ENCODE data around the gene TRAFD1. TPM values are rescaled to one million over a fixed set of nuclear protein-coding genes. Genes with fewer than 3 reads are reported as not detected.

Gene TRAFD1
- total RNA-seq, 4 donors from 2014 or later: 24.7 to 32.9 (median 27.4) TPM

DNA sequence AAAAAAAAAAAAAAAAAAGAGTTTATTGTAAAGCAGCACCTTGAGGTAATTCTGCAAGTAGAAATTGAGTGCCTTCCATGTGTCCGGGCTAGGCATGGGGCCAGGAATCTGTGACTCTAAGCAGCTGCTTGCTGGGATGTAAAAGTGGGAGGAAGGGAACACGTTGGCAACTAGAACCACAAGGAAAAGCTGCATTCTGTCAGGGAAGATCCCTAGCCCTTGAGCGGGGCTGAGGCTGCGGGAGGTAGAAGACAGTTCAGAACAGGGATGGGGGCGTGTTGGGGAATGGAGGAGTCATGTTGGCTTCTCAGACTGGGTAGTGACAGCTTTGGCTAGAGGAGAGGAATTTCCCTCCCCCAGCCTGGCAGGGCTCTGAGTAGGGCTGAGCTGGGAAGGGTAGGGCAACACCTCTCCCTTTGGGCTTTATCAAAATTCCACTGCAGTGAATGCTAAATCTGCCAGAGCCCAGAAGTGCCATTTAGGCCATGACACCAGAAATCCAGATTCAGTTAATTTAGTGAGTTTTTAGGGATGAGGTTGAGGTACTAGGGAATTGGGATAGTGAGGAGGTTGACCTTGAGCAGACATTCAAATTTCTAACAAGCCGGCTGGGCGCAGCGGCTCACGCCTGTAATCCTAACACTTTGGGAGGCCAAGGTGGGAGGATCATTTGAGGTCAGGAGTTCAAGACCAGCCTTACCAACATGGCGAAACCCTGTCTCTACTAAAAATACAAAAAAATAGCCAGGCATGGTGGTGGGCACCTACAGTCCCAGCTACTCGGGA, 3.4 kb upstream of the TRAFD1 start:
- peak; percentile 55 to 72 for DNase-seq (ENCODE audit: low spot score in 2 of 2)
- Histone ChIP-seq H3K4me3 (no peak overlapping the region), H3K9me3 (no peaks in the 10 kb centered on the region), H3K27ac (peak overlapping the region in 3 of 4 donors; percentile 10 to 82 (median 64)), H3K4me1 (peaks cover 0 to 47% (median 12%) of the 10 kb centered on the region in 4 donors), H3K36me3 (no peaks in the 10 kb centered on the region), H3K27me3 (no peaks in the 10 kb centered on the region)
- WGBS, 2 donors: 61 to 66% methylated on average over 11 of the region's 11 CpGs
- TF ChIP-seq CTCF (IDR thresholded peaks at IDR 0.05) (no peak), EP300 (IDR thresholded peaks at IDR 0.05) (peak in 1 of 2 donors; percentile 43)

- DNase-seq (ENCODE audit: low spot score in 2 of 2): no peak
- Histone ChIP-seq H3K4me3 (no peak overlapping the region), H3K9me3 (no peaks in the 10 kb centered on the region), H3K27me3 (no peaks in the 10 kb centered on the region), H3K4me1 (peaks cover 0 to 48% (median 16%) of the 10 kb centered on the region in 4 donors), H3K36me3 (no peaks in the 10 kb centered on the region), H3K27ac (peak overlapping the region in 3 of 4 donors; percentile 10 to 82 (median 64))
- TF ChIP-seq CTCF (IDR thresholded peaks at IDR 0.05) (no peak), POLR2A (IDR thresholded peaks at IDR 0.05) (no peak), EP300 (IDR thresholded peaks at IDR 0.05) (no peak)
- WGBS, 2 donors: 64 to 66% methylated on average over 12 of the region's 12 CpGs
Observed at GRCh38 chr12:112122823-112123690, 2.3 kb upstream of the TRAFD1 start.

GRCh38 chr12:112124918-112125249, 476 bp upstream of the TRAFD1 start:
- no peaks in the 10 kb centered on the region for H3K9me3 ChIP-seq
- H3K27ac ChIP-seq: peak overlapping the region in 2 of 4 donors; percentile 9 to 95
- H3K4me3 ChIP-seq: peak overlapping the region in 3 of 4 donors; percentile 56 to 95 (median 81)
- peaks cover 0 to 62% (median 23%) of the 10 kb centered on the region in 4 donors for H3K4me1 ChIP-seq
- no peaks in the 10 kb centered on the region for H3K27me3 ChIP-seq
- no peak for DNase-seq (ENCODE audit: low spot score in 2 of 2)
- H3K36me3 ChIP-seq: no peaks in the 10 kb centered on the region
- TF ChIP-seq EP300 (IDR thresholded peaks at IDR 0.05): no peak
- no peak for TF ChIP-seq POLR2A (IDR thresholded peaks at IDR 0.05)
- no peak for TF ChIP-seq CTCF (IDR thresholded peaks at IDR 0.05)
- 0% methylated on average over 1 of the region's 1 CpG for whole genome bisulfite sequencing, 2 donors

DNA sequence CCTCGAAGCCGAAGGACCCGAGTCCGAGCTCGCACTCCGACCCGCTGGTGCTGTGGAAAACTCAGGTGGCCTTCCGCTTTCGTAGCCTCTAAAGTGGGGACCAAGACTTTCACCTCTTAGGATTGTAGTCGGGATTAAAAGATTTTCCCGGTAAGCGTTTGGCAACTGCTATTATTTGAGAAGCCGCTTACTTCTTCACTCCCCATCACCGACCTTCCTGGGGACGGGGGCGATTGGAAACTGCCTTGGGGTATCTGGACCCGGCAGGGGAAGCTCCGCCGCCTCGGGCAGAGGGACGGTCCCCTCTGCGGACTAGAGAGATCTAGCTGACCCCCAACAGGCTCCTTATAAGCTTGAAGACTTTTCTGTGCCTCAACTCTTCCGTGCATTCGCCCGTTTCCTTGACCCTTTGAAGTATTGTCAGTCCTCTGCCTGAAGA, 659 bp downstream of the TRAFD1 start:
- peak overlapping the region; percentile 56 to 95 (median 86) for H3K4me3 ChIP-seq
- DNase-seq (ENCODE audit: low spot score in 2 of 2): no peak
- TF ChIP-seq CTCF (IDR thresholded peaks at IDR 0.05) (no peak), EP300 (IDR thresholded peaks at IDR 0.05) (no peak), POLR2A (IDR thresholded peaks at IDR 0.05) (no peak)

More for the DNA sequence above, 659 bp downstream of the TRAFD1 start:
- Histone ChIP-seq H3K9me3 (no peaks in the 10 kb centered on the region), H3K27ac (peak overlapping the region; percentile 53 to 97 (median 92)), H3K36me3 (no peaks in the 10 kb centered on the region), H3K4me1 (peaks cover 0 to 73% (median 32%) of the 10 kb centered on the region in 4 donors), H3K27me3 (no peaks in the 10 kb centered on the region)
- 0 to 3% methylated on average over 16 to 25 of the region's 25 CpGs for WGBS, 2 donors
